Esophagus muscularis mucosa (tissue), 4 donors: ENCODE measurements around the gene SCAMP1.

ENCODE experiments used
- CTCF ChIP-seq, 3 experiments: fragments of 200-600 bp in 2 of 3; fragments of 450-650 bp in 1 of 3; sonication (generic) in 2 of 3; IDR thresholded peaks; one replicate each; pipeline ENCODE4 v1.5.1; 2017 to 2019; ENCODE audit warnings: antibody characterized with exemption in 3 of 3, mild to moderate bottlenecking in 2 of 3, moderate library complexity in 1 of 3
- EP300 ChIP-seq: sonication (generic); formaldehyde crosslinking; IDR thresholded peaks from one replicate; pipeline ENCODE4 v1.6.1; 2017; ENCODE audit warnings: antibody characterized with exemption
- POLR2A ChIP-seq: fragments of 450-650 bp; IDR thresholded peaks from one replicate; pipeline ENCODE4 v1.6.1; 2017; ENCODE audit warnings: antibody characterized with exemption, moderate library complexity, mild to moderate bottlenecking, low read depth
- POLR2AphosphoS5 ChIP-seq, 2 donors: sonication (generic); formaldehyde crosslinking; IDR thresholded peaks; one replicate each; pipeline ENCODE4 v1.6.1; 2017; ENCODE audit warnings: antibody characterized with exemption in 2 of 2

- TF ChIP-seq POLR2A = no peak
- no peak for TF ChIP-seq CTCF (IDR thresholded peaks at IDR 0.05)
- TF ChIP-seq EP300 = no peak
- TF ChIP-seq POLR2AphosphoS5 (IDR thresholded peaks at IDR 0.05) = no peak
Measured at GRCh38 chr5:78487846-78488245, 127.4 kb downstream of the SCAMP1 start.
